ENCODE results near the gene DACH2.
A peak's percentile ranks its signal among the peaks of the same experiment; 100 is the strongest.
"Not testable (repeated sequence)": the region's sequence is repeated elsewhere in the genome, so short reads cannot be mapped to it uniquely, and the experiment has no call there.

DACH2 gene

DNA sequence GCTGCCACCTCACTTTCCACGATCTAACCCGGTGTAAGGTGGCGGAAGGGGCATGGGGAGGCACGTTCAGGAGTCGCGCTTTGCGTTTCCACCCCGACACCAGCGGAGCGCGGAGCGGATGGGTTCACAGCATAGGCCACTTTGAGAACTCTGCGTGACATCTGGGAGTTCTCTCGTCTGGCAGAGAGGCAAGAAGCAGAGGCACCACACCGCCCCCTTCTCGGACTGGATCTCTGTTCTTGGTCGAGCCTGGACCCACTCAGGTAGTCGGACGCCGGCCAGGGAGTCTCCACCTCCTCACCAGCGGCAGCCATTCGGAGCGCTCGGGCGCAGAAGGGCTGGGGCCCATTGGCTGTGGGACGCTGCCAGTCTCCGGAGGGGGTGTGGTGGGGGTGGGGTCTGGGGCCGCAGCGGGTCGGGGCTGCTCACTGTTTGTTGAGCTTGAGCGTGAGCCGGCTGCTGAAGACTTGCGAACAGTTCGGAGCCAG lies at the start of gene DACH2:
DACH2 (plus strand) TSS at position 428 of the 488 bp plus-strand sequence.
- peak; percentile 82 for DNase-seq

DNA sequence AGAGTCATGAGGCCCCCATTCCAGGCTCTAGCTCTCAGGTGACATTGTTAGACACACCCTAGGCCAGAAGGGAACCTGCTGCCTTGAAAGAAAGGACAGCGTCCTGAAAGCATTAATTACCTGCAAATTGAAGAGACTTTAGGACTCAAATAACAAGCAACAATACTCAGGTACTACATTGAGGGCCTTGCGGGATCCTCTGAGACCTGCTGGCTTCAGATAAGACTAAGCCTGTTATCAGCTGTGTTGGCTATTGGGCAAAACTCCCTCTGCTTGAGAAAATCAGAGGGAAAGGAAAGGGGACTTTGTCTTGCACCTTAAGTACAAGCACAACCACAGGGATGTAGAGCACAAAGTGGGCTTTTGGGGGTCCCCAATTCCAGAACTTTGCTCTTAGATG lies 45.9 kb upstream of the DACH2 start:
- no peak for DNase-seq

DNA sequence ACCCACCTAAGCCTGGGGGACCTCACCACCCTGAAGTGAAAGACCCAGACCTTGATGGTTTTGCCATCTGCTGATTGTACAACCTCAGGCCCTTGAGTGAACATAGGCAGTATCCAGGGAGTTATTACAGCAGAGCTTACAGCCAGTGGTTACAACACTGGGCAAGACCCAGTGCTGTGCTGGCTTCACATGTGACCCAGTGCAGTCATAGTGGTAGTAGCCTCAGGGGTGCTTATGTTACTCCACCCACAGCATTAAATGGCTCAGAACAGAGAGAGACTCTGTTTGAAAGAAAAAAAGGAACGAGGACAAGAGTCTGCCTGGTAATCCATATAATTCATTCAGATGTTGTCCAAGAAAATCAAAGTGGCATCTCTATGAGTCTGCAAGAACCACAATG lies 45.2 kb upstream of the DACH2 start:
- no peak for DNase-seq

DNA sequence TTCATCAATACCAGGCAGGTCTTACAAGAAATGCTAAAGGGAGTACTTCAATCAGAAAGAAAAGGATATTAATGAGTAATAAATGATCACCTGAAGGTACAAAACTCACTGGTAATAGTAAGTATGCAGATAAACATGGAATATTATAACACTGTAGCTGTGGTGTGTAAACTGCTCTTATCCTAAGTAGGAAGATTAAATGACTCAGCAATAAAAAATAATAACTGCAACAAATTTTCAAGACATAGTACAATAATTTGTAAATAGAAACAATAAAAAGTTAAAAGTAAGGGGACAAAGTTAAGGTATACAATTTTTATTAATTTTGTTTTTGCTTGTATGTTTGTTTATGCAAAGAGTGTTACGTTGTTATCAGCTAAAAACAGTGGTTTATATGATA lies 43.7 kb upstream of the DACH2 start:
- no peak for DNase-seq

DNA sequence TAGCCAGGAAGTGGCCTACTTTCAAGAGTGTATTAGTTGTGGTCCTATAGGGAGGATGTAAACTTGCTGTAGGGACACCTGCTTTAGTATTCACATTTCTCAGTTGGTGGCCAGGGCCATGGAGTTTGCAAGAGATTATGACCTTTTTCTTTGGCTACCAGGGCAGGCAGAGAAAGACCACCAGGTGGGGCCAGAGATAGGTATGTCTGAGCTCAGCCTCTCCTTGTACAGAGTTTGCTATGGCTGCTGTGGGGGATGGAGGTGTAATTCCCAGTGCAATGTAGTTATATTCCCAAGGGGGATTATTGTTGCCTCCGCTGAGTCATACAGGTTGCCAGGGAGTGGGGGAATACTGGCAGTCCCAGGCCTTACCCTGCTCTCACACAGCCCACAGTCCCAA lies 26.3 kb upstream of the DACH2 start:
- DNase-seq: no peak

DNA sequence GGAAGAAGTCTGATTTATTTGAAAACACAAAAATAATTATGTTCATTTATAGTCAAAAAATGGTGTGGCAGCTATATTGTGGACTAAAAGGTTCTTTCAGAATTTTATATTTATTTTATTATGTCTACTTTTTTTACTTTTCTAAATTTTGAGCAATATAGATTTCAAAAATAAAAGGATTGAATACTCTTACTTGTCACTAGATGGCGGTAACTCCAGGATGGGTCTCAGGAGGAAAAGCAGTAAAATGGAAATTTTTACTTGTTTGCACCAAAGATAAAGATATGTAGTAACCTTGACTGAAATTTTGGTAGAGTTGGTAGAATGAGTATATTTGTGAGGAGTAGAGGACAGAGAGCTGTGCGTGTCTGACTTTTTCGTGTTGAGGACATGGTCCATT lies 14.5 kb upstream of the DACH2 start:
- no peak for DNase-seq

DNA sequence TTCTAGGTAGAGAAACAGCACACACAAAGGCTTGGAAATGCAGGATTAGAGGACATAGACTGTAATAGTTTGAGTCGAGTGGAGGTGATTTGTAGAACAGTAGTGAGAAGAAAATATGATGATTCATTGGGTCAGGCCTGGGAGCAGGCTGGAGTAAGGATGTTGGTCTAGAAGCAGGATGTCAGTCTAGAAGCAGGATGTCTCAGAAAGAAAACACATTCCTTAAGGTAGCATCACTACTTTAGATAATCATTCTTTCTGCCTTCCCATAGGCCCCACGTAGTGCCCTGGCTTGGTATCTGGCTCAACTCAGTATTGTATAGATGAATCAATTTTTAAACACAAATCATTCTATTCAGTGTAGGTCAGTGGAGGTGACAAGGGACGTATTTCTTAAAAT lies 11.2 kb upstream of the DACH2 start:
- DNase-seq: no peak

DNA sequence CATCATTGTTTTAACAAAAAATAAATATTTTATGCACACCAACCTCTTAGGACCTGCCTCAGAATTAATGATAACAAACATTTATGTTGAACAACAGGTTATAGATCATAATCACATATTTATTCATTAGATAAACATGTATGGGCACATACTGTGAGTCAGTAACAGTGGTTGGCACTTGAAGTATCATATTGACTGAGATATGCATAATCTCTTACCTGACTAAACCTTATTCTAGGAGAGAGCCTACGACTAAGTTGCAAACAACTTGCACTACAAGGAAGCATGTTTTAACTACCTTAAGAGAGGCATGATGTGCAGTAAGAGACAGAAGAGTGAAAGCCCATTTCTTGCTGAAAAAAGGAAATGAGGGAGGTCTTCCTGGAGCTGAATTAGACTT lies 6.5 kb upstream of the DACH2 start:
- no peak for DNase-seq

DNA sequence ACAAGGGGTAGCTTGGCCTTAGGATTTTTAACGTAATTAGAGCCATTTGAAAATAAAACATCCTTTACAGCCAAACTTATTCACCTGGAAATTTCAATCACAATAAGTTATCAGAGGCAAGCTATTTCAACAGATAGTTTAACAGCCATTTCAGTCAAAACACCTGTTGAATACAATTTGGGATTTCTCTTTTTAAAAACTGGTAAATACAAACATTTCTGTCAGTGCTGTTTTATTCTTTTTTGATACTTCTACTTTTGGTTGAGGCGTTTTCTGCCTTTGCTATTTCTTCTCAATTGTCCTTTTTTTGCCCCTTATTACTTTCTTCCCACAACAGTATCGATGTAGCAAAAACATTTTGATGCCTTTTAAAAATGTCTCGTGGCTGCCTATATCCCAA lies 2.1 kb upstream of the DACH2 start:
- DNase-seq: no peak

DNA sequence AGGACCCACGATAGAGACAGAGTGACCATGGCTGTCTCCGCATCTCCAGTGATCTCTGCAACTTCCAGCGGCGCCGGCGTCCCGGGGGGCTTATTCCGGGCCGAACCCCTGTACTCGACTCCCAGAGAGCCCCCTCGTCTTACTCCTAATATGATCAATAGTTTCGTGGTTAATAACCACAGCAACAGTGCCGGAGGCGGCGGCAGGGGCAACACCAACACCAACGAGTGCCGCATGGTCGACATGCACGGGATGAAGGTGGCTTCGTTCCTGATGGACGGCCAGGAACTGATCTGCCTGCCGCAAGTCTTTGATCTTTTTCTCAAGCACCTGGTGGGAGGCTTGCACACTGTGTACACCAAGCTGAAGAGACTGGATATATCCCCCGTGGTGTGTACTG lies 343 bp downstream of the DACH2 start:
- DNase-seq: no peak

DNA sequence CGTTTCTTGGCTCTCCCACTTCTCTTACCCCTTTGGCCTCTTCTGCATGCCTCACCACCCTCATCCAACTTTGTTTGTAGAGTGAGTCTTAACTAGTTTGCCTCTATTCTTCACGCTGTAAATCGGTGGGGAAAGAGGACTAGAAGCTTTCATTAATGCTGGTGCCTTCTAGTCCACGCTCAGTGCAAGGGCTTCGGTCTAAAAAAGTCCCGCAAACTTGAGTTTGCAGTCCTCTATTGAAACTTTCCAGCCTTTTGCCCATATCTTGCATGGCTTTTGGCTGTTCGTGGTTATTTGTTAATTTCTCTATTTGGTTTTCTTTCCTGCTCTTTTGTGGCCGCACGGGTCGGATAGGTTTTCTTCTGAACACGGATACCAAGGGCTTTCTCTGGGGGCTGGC lies 868 bp downstream of the DACH2 start:
- peak; percentile 57 for DNase-seq

DNA sequence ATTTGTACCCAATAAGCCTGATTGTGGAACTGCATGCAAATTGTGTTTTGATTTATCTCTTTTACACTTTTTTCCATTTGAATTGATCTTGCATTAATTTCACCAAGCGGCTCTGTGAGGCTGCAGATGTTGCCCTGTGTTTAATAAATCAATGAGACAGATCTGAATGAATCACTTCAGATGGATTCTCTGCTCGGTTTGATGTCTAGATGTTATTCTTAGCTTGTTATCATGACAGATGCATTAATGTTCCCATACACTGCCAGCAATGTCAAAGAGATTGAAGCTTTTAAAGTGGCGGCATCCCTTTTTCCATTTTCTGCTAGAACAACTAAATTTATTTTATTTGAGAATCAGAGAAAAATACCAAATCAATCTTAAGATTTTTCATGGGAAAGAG lies 6.3 kb downstream of the DACH2 start:
- DNase-seq: peak; percentile 34

DNA sequence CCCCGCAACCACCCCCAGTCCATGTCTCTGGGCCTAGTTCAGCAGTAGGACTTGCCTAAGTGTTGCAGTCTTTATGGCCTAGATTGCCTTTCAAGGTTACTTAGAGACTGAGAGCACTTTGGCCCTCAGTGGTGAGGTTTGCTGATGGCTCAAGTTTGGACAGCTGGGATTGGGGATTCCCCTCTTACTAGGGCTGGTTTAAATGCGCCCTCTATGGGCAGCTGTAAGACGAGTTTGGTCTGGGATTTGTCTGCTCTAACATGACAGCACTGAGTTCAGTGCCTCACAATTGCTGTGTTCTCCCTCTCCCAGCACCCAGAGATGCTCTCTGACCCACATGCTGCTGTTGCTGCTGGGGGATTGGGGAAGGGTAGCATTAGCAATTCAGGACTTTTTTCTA lies 23.1 kb downstream of the DACH2 start:
- peak; percentile 13 for DNase-seq

DNA sequence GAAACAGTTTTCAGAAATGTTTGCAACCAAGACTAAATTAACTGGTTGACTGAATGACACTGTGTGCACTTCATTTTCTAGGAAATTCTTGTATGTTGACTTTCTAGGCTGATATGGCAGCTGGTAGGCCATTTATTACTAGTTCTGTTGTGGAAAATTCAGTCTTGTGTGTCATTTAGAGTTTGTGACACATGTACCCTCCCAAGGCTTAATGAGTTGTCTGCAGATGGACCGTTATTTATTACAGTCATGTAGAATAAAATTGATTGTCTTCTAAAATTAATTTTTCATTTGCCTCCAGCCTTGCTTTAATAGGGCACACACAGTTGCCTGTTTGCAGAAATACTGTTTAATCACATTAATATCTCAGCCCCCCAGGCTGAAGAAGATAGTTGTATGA lies 30.7 kb downstream of the DACH2 start:
- no peak for DNase-seq

DNA sequence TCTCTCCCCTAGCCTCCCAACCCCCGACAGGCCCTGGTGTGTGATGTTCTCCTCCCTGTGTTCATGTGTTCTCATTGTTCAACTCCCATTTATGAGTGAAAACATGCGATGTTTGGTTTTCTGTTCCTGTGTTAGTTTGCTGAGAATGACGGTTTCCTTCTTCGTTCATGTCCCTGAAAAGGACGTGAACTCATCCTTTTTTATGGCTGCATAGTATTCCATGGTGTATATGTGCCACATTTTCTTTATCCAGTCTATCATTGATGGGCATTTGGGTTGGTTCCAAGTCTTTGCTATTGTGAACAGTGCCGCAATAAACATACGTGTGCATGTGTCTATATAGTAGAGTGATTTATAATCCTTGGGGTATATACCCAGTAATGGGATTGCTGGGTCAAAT lies 33.1 kb downstream of the DACH2 start:
- not testable (repeated sequence) for DNase-seq

DNA sequence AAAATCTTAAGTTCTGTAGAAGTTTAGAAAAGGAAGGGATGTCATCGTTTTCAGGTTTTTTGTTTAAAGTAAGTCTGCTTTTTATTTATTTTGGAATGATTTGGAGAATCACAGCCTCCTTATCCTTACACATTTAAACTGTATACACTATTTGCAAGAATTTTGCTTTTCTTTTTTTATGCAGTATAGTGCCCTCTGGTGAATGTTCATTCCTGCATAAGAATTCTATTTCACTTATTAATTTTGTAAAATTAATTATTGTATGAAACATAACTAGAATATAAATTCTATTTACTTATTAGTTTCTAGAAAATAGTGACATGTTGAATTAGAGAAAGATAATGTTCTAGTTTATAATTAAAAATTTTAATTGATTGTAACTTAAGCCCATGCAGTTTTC lies 44.6 kb downstream of the DACH2 start:
- DNase-seq: no peak

DNA sequence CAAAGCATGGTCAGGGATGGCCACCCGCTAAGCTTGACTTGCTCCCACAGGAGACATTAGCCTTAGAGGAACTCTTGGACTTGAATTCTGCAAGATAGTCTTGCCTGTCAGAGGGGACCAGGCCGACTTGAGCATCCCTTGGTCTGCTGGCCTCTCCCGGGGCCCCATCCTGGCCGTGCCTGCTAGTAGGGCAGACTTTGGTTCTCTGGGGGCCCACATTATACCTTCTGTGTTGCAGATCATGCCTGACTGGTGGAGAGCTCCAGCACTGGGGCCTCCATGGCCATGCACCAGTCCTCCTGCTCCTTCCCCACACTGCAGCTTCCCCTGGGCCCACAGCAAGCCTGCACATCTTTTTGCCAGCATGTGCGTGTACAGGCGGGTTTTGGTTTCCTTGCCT lies 46.5 kb downstream of the DACH2 start:
- DNase-seq: no peak

DNA sequence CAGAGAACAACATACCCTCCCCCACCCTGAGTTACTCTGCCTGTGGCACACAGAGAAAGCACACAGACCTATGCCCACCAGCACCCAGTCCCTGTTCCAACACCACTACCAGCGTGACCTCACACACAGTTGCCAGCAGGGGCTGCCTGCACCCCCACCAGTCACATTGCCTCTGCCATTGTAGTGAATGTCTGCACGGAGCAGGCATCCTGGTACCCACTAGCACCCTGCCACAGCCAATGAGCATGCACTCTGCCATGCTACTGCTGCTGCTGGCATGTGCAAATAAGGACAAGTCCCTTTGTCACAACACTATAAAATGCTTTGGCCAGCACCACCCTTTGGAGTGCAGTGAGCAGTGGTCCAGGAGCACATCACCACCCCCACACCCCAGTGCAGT lies 47.1 kb downstream of the DACH2 start:
- DNase-seq: no peak

DNA sequence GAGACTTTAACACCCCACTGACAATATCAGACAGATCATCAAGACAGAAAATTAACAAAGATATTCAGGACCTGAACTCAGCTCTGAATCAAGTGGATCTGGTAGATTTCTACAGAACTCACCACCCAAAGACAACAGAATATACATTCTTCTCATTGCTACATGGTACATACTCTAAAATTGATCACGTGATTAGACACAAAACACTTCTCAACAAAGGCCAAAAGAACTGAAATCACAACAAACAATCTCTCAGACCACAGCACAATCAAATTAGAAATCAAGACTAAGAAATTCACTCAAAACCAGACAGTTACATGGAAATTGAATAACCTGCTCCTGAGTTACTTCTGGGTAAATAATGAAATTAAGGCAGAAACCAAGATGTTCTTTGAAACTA lies 49.6 kb downstream of the DACH2 start:
- no peak for DNase-seq

DNA sequence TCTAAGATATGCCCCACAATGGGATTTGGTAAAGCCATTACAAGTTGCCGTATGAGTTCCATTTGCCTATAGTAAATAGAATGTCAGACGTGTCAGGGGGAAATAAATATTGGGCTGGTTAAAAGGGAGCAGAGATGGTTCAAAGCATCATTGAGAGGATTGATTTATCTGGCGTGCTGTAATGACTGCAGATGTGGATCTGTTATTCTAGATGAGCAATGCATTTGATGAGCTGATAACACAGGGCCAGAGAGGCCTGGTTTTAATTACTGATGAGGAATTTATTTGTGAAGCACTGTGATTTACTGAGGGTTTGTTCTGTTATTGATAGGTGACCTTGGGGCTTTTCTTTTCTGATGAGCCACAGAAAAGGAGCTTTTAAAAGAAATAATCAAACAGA lies 62.5 kb downstream of the DACH2 start:
- no peak for DNase-seq

DNA sequence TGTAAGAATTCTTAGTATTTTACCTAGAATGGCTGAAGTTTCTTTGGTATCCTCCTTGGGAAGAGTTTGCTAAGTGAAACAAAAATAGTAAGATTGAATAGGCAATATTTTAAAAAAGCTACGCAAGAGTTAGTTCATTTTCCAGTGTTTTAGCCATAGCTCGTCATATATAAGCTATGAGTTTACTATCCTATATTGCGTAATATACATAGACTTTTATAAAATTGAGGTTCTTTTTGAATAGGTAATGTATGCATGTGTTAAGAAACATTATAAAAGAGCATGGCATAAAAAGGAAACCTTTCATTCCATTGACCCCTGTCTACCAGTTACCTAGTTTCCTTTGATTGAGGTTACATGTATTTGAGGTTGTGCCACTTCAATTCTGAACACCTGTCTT lies 67.0 kb downstream of the DACH2 start:
- no peak for DNase-seq

DNA sequence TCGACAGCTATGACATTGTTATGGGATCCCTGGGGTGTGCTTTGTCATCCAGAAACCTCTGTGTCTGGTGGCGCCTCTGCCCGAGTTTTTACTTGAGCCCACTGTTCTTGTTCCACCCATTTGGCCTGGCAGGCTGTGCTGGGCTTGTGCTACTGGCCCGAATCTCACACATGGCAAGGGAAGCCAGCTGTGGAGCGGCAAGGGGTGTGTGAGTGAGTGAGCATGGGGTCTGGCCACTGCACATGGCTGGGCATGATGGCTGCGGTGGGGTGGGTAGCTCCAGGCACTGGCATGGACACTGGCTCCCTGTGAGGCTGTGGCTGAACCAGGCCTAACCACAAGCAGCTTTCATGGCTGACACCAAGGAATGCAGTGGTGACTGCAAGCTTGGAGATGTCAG lies 89.2 kb downstream of the DACH2 start:
- no peak for DNase-seq

DNA sequence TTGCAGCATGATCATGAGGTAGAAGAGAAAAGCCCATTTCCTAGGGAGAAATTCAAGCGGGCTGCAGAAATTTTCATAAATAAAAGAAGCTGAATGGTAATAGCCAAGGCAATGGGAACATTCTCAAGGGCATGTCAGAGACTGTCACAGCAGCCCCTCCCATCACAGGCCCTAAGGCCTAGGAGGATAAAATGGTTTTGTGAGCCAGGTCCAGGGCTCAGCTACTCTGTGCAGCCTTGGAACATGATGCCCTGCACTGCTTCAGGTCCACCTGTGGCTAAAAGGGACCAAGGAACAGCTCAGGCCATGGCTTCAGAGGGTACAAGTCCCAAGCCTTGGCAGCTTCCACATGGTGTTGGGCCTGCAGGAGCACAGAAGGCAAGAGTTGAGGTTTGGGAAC lies 93.3 kb downstream of the DACH2 start:
- DNase-seq: no peak

DNA sequence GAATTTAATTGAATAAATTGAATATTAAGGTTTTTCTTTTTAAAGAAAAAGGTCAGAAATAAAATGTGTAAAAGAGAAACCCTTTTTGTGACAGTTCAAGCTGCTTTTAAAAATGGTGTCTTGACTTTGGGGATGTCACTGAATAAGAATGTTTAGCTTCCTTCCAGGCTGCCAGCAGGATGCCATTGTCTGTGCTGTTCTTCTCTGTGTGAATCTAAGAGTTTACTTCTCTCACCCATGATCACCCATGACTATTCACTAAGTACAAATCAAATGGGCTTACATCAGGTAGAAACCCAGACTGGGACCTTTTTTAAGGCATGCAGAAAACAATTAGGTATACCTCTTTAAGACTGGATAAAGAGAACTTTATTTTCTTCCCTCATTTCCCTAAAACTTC lies 115.3 kb downstream of the DACH2 start:
- no peak for DNase-seq

DNA sequence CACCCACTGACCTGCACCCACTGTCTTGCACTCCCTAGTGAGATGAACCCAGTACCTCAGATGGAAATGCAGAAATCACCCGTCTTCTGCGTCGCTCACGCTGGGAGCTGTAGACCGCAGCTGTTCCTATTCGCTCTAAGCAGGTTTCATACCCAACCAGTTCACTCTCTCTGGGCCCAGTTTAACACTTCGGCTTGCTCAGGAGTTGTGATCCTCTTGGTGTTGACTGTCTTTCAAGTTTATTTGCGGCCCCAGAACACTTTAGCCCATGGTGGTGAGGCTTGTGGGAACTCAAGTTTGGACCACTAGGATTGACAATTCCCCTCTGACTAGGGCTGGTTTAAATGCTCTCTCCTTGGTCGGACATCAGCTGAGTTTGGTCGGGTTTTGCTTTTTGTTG lies 147.0 kb downstream of the DACH2 start:
- DNase-seq: no peak

DNA sequence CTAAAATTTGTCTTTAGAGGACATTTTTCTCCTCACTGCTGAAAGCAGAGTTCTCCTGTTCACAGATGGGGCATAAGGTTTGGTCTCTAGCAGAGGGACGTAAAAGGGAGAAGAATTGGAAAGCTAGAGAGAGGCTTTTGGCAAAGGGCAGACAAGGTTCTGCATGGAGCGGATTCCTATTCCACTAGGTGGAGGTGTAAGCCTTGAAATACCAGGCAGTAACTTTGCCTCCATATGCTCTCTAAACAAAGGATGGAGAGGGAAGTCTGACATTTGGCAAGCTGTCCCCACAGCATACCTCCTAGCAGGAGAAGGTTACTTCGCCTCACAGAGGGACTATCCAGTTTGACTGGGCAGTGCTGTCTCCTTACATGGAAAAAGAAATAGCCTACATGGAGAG lies 174.7 kb downstream of the DACH2 start:
- no peak for DNase-seq

Data from retina (tissue), 1 donor.